ENCODE results near the gene NAPEPLD. TPM values are rescaled to one million over a fixed set of nuclear protein-coding genes. Genes with fewer than 3 reads are reported as not detected.

Gene NAPEPLD
- total RNA-seq, 6 experiments from 2014 or later = 3.4 to 5.3 (median 4.4) TPM

DNA sequence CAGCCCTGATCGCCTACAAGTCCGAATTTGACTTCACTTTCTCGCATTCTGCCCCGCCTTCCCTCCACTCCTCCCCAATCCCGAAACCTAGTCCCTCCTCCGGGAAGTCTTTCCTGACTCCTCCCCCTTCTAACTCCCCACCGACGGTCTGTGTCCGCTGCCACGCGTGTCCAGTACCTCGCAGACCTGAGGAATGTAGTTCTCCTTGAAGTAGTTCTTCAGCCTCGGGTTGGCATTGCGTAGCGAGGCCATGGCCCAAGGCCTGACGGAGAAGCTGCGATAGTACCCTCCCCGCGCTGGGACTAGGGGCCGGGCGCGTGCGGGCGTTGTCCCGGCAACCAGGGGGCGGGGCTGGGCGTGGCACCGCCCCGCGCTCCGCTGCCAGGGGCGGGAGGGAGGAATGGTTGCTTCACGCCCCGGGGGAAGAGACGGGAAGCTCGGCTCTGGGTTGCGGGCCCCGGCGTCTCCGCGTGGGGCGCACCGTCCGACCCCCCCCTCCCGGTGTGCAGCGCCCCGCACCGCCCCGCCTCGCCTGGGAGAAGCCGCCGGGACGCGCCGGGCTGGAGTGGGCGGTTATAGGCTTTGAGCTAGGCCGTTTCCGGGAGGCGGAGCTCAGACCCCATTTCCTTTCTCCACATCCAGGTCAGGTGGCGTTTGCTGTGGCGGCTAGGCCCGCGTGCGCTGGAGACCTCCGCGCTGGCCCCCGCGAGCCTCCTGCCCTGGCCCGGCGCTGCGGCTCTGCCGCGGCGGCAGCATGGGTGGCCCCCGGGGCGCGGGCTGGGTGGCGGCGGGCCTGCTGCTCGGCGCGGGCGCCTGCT lies 74.2 kb downstream of the NAPEPLD start, which contains the start of the genes ARMC10 and FBXL13:
Gene ARMC10 (plus strand): TSS at position 622 of the 818 bp plus-strand sequence. CDS start 133 bp downstream, at position 755.
Gene FBXL13 (minus strand): TSS at position 278 of the 818 bp plus-strand sequence.
- Mint-ChIP-seq H3K27me3 (ENCODE audit: insufficient read depth) (no peaks in the 10 kb centered on the region; the same call in 1 of the 2 replicates), H3K36me3 (ENCODE audit: low read depth) (peaks cover under 1% of the 10 kb centered on the region; the same call in 1 of the 2 replicates), H3K9me3 (no peaks in the 10 kb centered on the region), H3K27ac (peak within 1 kb of the TSS; percentile 89), H3K4me3 (peak within 1 kb of the TSS; percentile 99), H3K4me1 (ENCODE audit: low read depth) (peaks cover 29% of the 10 kb centered on the region)
- TF ChIP-seq, protein P1, sequence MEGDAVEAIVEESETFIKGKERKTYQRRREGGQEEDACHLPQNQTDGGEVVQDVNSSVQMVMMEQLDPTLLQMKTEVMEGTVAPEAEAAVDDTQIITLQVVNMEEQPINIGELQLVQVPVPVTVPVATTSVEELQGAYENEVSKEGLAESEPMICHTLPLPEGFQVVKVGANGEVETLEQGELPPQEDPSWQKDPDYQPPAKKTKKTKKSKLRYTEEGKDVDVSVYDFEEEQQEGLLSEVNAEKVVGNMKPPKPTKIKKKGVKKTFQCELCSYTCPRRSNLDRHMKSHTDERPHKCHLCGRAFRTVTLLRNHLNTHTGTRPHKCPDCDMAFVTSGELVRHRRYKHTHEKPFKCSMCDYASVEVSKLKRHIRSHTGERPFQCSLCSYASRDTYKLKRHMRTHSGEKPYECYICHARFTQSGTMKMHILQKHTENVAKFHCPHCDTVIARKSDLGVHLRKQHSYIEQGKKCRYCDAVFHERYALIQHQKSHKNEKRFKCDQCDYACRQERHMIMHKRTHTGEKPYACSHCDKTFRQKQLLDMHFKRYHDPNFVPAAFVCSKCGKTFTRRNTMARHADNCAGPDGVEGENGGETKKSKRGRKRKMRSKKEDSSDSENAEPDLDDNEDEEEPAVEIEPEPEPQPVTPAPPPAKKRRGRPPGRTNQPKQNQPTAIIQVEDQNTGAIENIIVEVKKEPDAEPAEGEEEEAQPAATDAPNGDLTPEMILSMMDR (IDR thresholded peaks at IDR 0.05) = peak; percentile 67
- peak; percentile 84 for DNase-seq

DNA sequence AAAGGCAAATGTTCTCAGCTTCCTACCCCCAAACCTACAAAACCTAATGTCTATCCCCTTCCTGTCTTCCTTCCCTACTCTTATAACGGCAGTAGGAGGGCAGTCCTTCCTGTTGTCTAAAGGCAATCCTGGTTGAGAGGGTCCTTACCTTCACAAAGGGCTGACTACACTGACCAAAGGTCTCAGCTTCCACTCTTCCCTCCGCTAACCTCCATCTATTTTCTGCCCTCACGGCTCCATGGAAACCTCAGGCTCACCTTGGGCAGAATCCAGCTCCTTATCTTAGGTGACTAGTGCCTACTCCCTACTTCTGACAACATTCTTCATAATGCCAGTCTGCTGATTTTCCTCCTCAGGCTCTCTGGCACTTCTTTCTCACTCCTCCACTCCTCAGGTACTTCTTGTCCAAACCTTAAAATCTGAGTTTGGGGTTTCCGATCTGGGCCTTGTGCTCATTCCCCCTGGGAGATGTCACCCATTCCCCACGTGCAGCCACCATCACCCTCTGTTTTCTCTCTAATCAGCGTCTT lies 74.8 kb downstream of the NAPEPLD start:
- Mint-ChIP-seq H3K27me3 (ENCODE audit: insufficient read depth) (no peaks in the 10 kb centered on the region; the same call in 1 of the 2 replicates), H3K4me1 (ENCODE audit: low read depth) (peaks cover 29% of the 10 kb centered on the region), H3K4me3 (peak overlapping the region; percentile 92), H3K36me3 (ENCODE audit: low read depth) (no peaks in the 10 kb centered on the region; the same call in 1 of the 2 replicates), H3K9me3 (no peaks in the 10 kb centered on the region), H3K27ac (peak overlapping the region; percentile 86)
- no peak for DNase-seq
- TF ChIP-seq, protein P1 (IDR thresholded peaks at IDR 0.05) = no peak

DNA sequence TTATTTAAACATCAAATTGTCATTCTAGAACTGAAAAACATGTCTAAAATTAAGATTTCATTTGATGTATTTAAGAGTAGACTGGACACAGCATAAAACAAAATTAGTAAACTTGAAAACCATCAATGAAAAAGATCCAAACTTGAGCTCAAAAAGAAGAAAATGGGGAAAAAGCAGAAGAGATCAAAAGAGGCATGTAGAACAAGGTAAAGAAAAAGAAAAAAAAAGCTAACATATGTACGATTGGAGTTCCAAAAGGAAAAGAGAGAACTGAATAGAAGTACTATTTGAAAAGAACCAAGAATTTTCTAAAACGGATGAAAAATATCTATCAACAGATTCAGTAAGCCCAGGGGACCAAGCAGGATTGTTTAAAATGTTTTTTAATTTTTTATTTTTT lies 77.9 kb downstream of the NAPEPLD start:
- Mint-ChIP-seq H3K36me3 (ENCODE audit: low read depth) (no peaks in the 10 kb centered on the region), H3K27ac (no peak overlapping the region), H3K4me3 (no peak overlapping the region), H3K9me3 (no peaks in the 10 kb centered on the region), H3K27me3 (ENCODE audit: insufficient read depth) (no peaks in the 10 kb centered on the region), H3K4me1 (ENCODE audit: low read depth) (peaks cover 25% of the 10 kb centered on the region)
- TF ChIP-seq, protein P1 (IDR thresholded peaks at IDR 0.05) = no peak
- DNase-seq = no peak

DNA sequence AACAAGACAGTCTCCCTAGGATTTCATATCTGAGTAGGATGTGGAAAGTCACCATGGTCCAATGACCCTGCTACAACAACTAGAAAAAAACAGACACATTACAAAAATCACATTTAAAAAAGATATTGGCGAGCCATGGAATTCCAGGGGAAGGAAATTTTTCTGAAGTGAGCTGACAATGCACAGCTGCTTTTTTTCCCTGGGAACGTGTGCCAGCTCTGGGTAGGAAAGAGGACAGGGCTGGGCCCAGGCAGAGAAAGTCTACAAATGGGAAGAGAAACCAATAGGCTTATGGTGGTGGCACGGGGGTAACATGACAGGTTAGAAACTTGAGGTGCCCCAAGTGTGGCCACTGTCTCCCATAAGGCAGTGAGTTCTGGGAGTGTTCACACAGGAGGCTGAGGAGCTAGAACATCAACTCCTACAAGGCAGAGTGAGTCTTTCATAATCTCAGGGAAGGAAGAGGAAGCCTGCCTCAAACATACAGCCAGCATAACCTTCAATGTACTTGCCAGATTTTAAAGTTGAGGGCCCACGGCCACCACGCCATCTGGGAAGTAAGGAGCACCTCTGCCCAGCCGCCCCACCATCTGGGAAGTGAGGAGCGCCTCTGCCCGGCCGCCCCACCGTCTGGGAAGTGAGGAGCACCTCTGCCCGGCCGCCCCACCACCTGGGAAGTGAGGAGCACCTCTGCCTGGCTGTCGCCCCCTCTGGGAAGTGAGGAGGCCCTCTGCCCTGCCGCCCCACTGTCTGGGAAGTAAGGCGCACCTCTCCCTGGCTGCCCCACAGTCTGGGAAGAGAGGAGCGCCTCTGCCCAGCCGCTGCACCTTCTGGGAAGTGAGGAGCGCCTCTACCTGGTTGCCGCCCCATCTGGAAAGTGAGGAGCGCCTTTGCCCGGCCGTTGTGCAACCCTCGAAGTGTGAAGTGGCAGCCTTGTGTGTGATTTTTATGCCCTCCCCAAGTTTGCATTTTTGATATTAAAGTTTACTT lies 80.2 kb downstream of the NAPEPLD start:
- peaks cover 12% of the 10 kb centered on the region for H3K4me1 Mint-ChIP-seq (ENCODE audit: low read depth)
- H3K9me3 Mint-ChIP-seq = no peaks in the 10 kb centered on the region
- H3K27ac Mint-ChIP-seq = no peak overlapping the region
- no peak for DNase-seq
- H3K4me3 Mint-ChIP-seq = no peak overlapping the region
- no peaks in the 10 kb centered on the region for H3K36me3 Mint-ChIP-seq (ENCODE audit: low read depth)
- no peaks in the 10 kb centered on the region for H3K27me3 Mint-ChIP-seq (ENCODE audit: insufficient read depth)
- TF ChIP-seq, protein P1 (IDR thresholded peaks at IDR 0.05) = no peak

DNA sequence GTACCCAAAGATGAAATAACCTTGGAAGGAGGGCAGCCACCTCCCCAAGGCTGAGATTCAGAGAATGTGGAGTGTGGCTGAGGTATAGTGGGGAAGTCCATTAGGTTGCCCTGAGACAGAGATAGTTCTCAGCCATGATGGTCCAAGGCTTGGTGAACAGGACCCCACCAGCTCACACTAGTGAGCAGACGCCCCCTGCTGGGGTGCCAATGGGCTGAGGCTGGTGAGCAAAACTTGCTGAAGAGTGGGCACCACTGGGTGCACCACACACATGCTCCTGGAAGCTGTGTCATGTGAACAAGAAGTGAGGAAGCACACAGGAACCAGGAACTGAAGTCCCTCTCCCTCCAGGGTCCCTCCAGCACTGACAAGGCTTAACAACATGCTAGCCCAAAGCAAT lies 83.2 kb downstream of the NAPEPLD start:
- TF ChIP-seq, protein P1 (IDR thresholded peaks at IDR 0.05) = peak; percentile 82
- Mint-ChIP-seq H3K4me3 (no peak overlapping the region), H3K9me3 (no peaks in the 10 kb centered on the region), H3K27me3 (ENCODE audit: insufficient read depth) (no peaks in the 10 kb centered on the region), H3K27ac (no peak overlapping the region), H3K4me1 (ENCODE audit: low read depth) (no peaks in the 10 kb centered on the region), H3K36me3 (ENCODE audit: low read depth) (no peaks in the 10 kb centered on the region)
- DNase-seq = no peak
